ENCODE data around the gene ASXL2.

ASXL2 gene

DNA sequence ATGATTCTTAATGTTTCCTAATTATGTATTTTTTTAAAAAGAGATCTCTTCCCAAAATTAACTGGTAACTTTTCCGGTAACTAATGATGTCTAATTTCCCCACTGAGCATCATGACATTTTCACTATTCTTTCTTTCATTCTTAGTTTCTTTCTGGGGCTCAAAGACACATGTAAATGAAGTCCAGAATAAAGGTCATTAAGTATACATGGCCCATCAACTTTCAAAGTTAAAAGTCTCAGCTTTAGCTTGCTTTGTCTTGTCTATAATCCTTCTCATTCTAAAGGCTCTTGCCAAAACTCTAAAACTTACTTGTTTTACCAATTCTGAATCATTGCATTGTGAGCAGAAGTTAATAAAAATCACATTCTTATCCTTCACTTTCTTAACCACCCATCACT lies 53.6 kb downstream of the ASXL2 start:
- no peaks in the 10 kb centered on the region for H3K27me3 ChIP-seq (ENCODE audit: control insufficient read depth, insufficient read depth, low read length)
- no peak overlapping the region for H3K9ac ChIP-seq (ENCODE audit: low read length)
- H3K27ac ChIP-seq (ENCODE audit: low read depth, low read length), result no peak overlapping the region
- H3K4me1 ChIP-seq (ENCODE audit: control insufficient read depth, insufficient read depth, low read length), result no peaks in the 10 kb centered on the region
- H3K4me3 ChIP-seq (ENCODE audit: low read length), result no peak overlapping the region
- no peaks in the 10 kb centered on the region for H3K36me3 ChIP-seq (ENCODE audit: control insufficient read depth, insufficient read depth, low read length)

DNA sequence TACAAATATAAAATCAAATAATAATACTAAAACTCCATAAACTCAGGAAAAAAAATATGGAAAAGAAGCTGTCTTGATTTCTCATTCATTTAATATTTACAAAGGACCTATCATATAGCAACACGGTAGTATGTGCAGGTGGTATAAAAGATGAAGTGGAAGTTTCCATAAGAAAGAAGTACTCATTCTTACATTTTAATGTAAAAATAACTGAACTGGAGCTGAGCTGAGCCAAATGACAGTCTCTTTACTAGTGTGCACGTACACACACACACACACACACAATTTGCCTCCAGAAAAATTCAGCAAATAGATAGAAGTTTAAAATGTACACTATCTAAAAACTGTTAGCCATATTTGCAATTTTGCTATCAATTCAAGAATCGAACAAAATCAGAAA lies 54.1 kb downstream of the ASXL2 start:
- H3K4me1 ChIP-seq (ENCODE audit: control insufficient read depth, insufficient read depth, low read length), result no peaks in the 10 kb centered on the region
- H3K4me3 ChIP-seq (ENCODE audit: low read length), result no peak overlapping the region
- H3K27ac ChIP-seq (ENCODE audit: low read depth, low read length), result no peak overlapping the region
- no peaks in the 10 kb centered on the region for H3K27me3 ChIP-seq (ENCODE audit: control insufficient read depth, insufficient read depth, low read length)
- H3K9ac ChIP-seq (ENCODE audit: low read length), result no peak overlapping the region
- no peaks in the 10 kb centered on the region for H3K36me3 ChIP-seq (ENCODE audit: control insufficient read depth, insufficient read depth, low read length)

- Histone ChIP-seq H3K4me1 (ENCODE audit: control insufficient read depth, insufficient read depth, low read length) (no peaks in the 10 kb centered on the region), H3K27ac (ENCODE audit: low read depth, low read length) (no peak overlapping the region), H3K36me3 (ENCODE audit: control insufficient read depth, insufficient read depth, low read length) (no peaks in the 10 kb centered on the region), H3K27me3 (ENCODE audit: control insufficient read depth, insufficient read depth, low read length) (no peaks in the 10 kb centered on the region), H3K4me3 (ENCODE audit: low read length) (peak overlapping the region; percentile 35), H3K9ac (ENCODE audit: low read length) (no peak overlapping the region)
Measured at GRCh38 chr2:25822190-25823117, 55.8 kb downstream of the ASXL2 start.

DNA sequence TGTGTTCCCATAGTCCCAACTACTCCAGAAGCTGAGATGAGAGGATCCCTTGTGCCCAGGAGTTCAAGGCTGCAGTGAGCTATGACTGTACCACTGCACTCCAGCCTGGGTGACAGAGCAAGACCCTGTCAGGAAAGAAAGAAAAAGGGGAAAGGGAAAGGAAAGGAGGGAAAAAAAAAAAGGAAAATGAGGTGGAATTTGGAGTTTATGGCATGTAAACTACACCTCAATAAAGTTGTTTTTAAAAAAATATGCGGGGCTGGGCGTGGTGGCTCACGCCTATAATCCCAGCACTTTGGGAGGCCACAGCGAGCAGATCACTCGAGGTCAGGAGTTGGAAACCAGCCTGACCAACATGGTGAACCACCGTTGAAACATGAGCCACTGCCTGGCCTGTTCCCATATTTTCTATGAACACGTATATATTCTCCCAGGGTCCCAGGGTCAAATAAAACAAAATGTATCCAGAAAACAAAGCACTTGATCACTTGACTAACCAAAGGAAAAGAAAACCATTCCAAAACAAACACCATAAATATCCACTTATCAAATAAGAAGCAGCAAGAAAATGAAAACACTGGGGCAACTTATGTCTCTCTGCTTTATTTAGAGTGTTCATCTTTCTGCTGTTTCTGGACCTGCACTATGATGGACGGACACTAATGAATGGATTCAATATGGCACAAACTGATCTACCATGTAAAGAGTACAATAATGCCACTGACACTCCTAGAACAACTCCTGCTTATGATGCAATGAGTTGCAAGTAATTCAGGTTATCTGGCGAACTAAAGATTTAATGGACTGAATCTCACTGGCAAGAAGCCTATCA lies 56.8 kb downstream of the ASXL2 start:
- Histone ChIP-seq H3K27me3 (ENCODE audit: control insufficient read depth, insufficient read depth, low read length) (no peaks in the 10 kb centered on the region), H3K36me3 (ENCODE audit: control insufficient read depth, insufficient read depth, low read length) (no peaks in the 10 kb centered on the region), H3K27ac (ENCODE audit: low read depth, low read length) (no peak overlapping the region), H3K4me1 (ENCODE audit: control insufficient read depth, insufficient read depth, low read length) (no peaks in the 10 kb centered on the region), H3K4me3 (ENCODE audit: low read length) (no peak overlapping the region), H3K9ac (ENCODE audit: low read length) (no peak overlapping the region)

GRCh38 chr2:25819597-25820039 lies 58.7 kb downstream of the ASXL2 start:
- H3K4me1 ChIP-seq (ENCODE audit: control insufficient read depth, insufficient read depth, low read length), result no peaks in the 10 kb centered on the region
- no peaks in the 10 kb centered on the region for H3K27me3 ChIP-seq (ENCODE audit: control insufficient read depth, insufficient read depth, low read length)
- no peak overlapping the region for H3K27ac ChIP-seq (ENCODE audit: low read depth, low read length)
- no peaks in the 10 kb centered on the region for H3K36me3 ChIP-seq (ENCODE audit: control insufficient read depth, insufficient read depth, low read length)
- H3K4me3 ChIP-seq (ENCODE audit: low read length), result no peak overlapping the region
- no peak overlapping the region for H3K9ac ChIP-seq (ENCODE audit: low read length)

- Histone ChIP-seq H3K27me3 (ENCODE audit: control insufficient read depth, insufficient read depth, low read length) (no peaks in the 10 kb centered on the region), H3K4me1 (ENCODE audit: control insufficient read depth, insufficient read depth, low read length) (no peaks in the 10 kb centered on the region), H3K36me3 (ENCODE audit: control insufficient read depth, insufficient read depth, low read length) (no peaks in the 10 kb centered on the region), H3K4me3 (ENCODE audit: low read length) (no peak overlapping the region), H3K9ac (ENCODE audit: low read length) (no peak overlapping the region), H3K27ac (ENCODE audit: low read depth, low read length) (no peak overlapping the region)
Measured at GRCh38 chr2:25817630-25818029, 60.7 kb downstream of the ASXL2 start.

GRCh38 chr2:25817006-25817405 lies 61.3 kb downstream of the ASXL2 start:
- Histone ChIP-seq H3K27ac (ENCODE audit: low read depth, low read length) (no peak overlapping the region), H3K4me3 (ENCODE audit: low read length) (no peak overlapping the region), H3K9ac (ENCODE audit: low read length) (no peak overlapping the region), H3K36me3 (ENCODE audit: control insufficient read depth, insufficient read depth, low read length) (no peaks in the 10 kb centered on the region), H3K4me1 (ENCODE audit: control insufficient read depth, insufficient read depth, low read length) (no peaks in the 10 kb centered on the region), H3K27me3 (ENCODE audit: control insufficient read depth, insufficient read depth, low read length) (no peaks in the 10 kb centered on the region)

GRCh38 chr2:25816249-25816648 lies 62.0 kb downstream of the ASXL2 start:
- Histone ChIP-seq H3K27ac (ENCODE audit: low read depth, low read length) (no peak overlapping the region), H3K36me3 (ENCODE audit: control insufficient read depth, insufficient read depth, low read length) (no peaks in the 10 kb centered on the region), H3K9ac (ENCODE audit: low read length) (no peak overlapping the region), H3K4me1 (ENCODE audit: control insufficient read depth, insufficient read depth, low read length) (no peaks in the 10 kb centered on the region), H3K4me3 (ENCODE audit: low read length) (no peak overlapping the region), H3K27me3 (ENCODE audit: control insufficient read depth, insufficient read depth, low read length) (no peaks in the 10 kb centered on the region)

- H3K27me3 ChIP-seq (ENCODE audit: control insufficient read depth, insufficient read depth, low read length), result no peaks in the 10 kb centered on the region
- no peak overlapping the region for H3K27ac ChIP-seq (ENCODE audit: low read depth, low read length)
- H3K4me1 ChIP-seq (ENCODE audit: control insufficient read depth, insufficient read depth, low read length), result no peaks in the 10 kb centered on the region
- no peak overlapping the region for H3K9ac ChIP-seq (ENCODE audit: low read length)
- no peaks in the 10 kb centered on the region for H3K36me3 ChIP-seq (ENCODE audit: control insufficient read depth, insufficient read depth, low read length)
- no peak overlapping the region for H3K4me3 ChIP-seq (ENCODE audit: low read length)
Measured at GRCh38 chr2:25814681-25815080, 63.6 kb downstream of the ASXL2 start.

GRCh38 chr2:25810428-25810827 lies 67.9 kb downstream of the ASXL2 start:
- Histone ChIP-seq H3K27ac (ENCODE audit: low read depth, low read length) (no peak overlapping the region), H3K9ac (ENCODE audit: low read length) (no peak overlapping the region), H3K36me3 (ENCODE audit: control insufficient read depth, insufficient read depth, low read length) (no peaks in the 10 kb centered on the region), H3K4me1 (ENCODE audit: control insufficient read depth, insufficient read depth, low read length) (no peaks in the 10 kb centered on the region), H3K27me3 (ENCODE audit: control insufficient read depth, insufficient read depth, low read length) (no peaks in the 10 kb centered on the region), H3K4me3 (ENCODE audit: low read length) (no peak overlapping the region)

DNA sequence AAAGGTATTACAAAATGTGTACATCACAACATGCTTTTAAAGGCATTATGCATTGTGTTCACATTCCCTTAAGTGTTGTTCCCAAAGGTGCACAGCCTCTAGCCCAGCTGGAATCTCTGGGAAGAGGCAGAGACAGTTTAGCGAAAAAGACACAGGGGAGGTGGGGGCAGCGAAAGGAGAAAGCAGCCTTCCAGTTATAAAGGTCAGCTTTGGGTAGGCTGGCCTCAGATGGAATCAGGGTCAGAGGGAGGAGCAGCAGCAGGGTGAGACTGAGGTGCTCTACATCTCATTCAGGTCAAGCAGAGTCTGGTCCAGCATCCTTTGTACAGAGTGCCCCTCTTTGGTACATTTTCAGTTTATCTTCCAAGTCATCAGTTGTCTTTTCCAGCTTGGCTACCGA lies 68.6 kb downstream of the ASXL2 start:
- no peak overlapping the region for H3K9ac ChIP-seq (ENCODE audit: low read length)
- no peaks in the 10 kb centered on the region for H3K27me3 ChIP-seq (ENCODE audit: control insufficient read depth, insufficient read depth, low read length)
- no peak overlapping the region for H3K27ac ChIP-seq (ENCODE audit: low read depth, low read length)
- no peaks in the 10 kb centered on the region for H3K4me1 ChIP-seq (ENCODE audit: control insufficient read depth, insufficient read depth, low read length)
- H3K36me3 ChIP-seq (ENCODE audit: control insufficient read depth, insufficient read depth, low read length), result no peaks in the 10 kb centered on the region
- H3K4me3 ChIP-seq (ENCODE audit: low read length), result no peak overlapping the region

DNA sequence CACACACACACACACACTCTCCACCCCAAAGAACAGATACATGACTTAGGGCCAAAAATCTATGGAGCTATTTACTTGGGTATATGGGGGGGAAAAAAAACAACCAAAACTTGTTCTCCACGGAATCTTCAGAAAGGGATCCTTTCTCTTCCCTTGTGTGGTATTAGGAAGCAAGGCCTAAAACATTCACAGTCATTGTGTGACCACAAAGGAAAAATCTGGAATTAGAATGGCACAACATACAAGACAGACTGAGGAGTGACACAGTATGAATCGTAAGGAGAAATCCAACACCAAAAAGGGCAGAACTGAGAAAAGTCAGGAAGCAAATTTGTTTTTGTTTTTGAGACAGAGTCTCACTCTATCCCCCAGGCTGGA lies 70.3 kb downstream of the ASXL2 start:
- no peak overlapping the region for H3K9ac ChIP-seq (ENCODE audit: low read length)
- no peak overlapping the region for H3K27ac ChIP-seq (ENCODE audit: low read depth, low read length)
- no peak overlapping the region for H3K4me3 ChIP-seq (ENCODE audit: low read length)
- peaks cover 9% of the 10 kb centered on the region for H3K36me3 ChIP-seq (ENCODE audit: control insufficient read depth, insufficient read depth, low read length)
- no peaks in the 10 kb centered on the region for H3K27me3 ChIP-seq (ENCODE audit: control insufficient read depth, insufficient read depth, low read length)
- H3K4me1 ChIP-seq (ENCODE audit: control insufficient read depth, insufficient read depth, low read length), result no peaks in the 10 kb centered on the region
